CD4-positive, alpha-beta T cell treated with Interleukin-4 for 1 hour (primary cell): ENCODE measurements around the gene THEMIS.
"Not testable (repeated sequence)": the region's sequence is repeated elsewhere in the genome, so short reads cannot be mapped to it uniquely, and the experiment has no call there.

ENCODE experiments used
- DNase-seq, 2 donors: peaks; one replicate each; pipeline ENCODE4 v3.0.0-alpha.2; 2020 to 2022

Gene THEMIS

DNA sequence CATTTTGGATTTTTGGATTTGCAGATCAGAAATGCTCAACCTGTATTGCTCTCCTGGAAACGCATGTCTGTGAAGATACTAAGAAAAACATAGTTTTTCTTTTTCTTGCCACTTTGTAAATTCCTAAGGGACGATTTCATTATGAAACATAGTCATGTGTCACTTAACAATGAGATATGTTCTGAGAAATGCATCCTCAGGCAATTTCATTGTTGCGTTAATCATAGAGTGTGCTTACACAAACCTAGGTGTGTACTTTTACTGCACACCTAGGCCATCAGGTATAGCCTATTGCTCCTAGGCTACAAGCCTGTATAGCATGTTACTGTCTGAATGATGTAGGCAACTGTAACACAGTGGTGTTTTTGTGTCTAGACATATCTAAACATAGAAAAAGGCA, 13.4 kb upstream of the THEMIS start:
- DNase-seq: no peak

GRCh38 chr6:127912914-127913313, 12.1 kb upstream of the THEMIS start:
- DNase-seq: no peak

DNA sequence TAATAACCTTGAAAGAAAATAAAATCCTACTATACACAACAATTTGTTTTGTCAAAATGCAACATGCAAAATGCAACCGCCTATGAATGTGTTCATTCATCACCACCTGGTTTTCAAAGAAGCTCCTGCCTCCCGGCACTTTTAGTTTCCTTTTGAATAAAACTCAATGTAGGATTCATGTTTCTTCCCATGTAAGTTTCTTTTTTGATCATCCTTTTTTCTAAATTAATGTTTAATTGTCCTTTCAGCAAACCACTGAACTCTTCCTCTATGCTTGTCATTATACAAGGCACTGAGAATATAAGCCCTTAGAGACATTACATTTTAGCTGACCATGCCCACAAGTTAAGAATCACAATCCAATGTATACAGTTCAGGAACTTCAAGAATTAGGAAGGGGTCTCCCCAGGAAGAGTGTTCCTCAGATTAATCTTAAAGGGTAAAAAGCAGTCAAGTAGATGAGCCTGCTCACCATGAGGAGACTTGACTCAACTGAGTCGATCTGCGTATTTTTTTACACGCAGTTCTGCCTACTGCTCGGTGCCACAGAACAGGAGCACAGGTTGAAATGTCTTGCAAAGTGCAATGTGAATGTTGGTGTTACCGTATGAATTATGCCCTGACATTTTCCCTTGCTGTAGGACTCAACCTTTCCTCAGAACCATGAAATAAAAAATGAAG, 7.2 kb upstream of the THEMIS start:
- peak in 1 of 2 donors; percentile 53 for DNase-seq

DNA sequence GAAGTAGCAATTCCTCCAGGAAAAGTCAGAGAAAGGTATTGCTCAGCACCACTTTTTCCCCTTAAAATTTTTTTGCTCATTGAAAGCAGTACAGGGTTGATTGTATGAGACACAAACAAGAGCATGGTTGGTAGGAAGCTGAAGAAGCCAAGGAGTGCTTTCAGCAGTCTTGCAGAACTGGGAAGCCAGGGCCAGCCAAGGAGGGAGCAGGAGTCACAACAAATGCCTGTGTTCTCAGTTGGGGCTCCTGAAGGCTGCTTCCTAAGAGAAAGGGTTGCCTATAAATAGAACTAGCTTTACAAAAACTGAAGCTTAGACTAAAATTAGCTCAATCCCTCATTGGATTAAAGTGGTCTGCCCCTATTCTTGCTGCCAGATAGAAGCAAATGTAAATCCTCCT, 3.3 kb upstream of the THEMIS start:
- no peak for DNase-seq

GRCh38 chr6:127902933-127903332, 2.1 kb upstream of the THEMIS start:
- peak in 1 of 2 donors; percentile 67 for DNase-seq

- DNase-seq: peak in 1 of 2 donors; percentile 48
Observed at GRCh38 chr6:127897484-127897883, 3.4 kb downstream of the THEMIS start.

DNA sequence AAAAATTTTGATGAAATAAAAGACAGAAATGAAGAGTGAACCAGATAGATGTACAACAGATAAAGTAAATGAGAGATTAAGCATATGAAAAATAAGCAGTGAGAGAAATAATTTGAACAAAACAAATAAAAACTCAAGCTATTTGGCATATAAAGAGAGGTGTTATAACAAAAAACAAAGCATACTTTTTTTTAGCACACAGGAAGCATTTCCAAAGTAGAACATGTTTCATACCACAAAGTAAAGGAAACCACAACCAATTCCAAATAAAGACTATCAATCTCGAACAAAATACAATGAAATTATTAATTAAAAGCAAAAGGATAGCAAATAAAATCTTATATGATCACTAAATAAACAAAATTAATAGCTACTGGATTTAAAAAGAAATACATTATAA, 6.8 kb downstream of the THEMIS start:
- peak in 1 of 2 donors; percentile 60 for DNase-seq

GRCh38 chr6:127893541-127893940, 7.3 kb downstream of the THEMIS start:
- DNase-seq: peak in 1 of 2 donors; percentile 53

DNA sequence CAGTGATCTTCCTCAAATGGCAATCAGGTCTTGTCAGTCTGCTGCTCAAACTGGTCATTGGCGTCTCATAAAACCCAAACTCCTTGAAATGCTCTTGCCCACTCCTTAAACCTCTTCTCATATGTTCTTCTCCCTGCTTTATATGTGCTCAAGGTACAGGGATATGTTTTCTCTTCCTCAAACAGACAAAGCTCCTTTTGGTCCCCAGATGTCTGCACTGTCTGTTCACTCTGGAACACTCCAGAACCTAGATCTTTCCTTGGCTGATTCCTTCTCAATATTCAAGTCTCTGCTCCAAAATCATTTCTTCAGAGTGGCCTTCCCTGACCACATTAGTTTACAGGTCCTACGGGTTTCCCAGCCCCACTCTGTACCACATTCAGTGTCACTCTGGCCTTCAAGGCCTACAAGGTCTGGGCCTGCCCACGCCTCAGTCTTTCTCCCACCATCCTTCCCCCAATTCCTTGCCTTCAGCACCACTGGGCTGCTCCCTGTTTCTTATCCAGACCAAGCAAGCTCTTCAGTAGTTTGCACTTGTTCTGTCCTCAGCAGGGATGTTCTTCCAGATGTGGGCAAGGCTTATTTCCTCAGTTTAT, 9.0 kb downstream of the THEMIS start:
- DNase-seq: no peak

- no peak for DNase-seq
Observed at GRCh38 chr6:127886603-127887002, 14.3 kb downstream of the THEMIS start.

DNA sequence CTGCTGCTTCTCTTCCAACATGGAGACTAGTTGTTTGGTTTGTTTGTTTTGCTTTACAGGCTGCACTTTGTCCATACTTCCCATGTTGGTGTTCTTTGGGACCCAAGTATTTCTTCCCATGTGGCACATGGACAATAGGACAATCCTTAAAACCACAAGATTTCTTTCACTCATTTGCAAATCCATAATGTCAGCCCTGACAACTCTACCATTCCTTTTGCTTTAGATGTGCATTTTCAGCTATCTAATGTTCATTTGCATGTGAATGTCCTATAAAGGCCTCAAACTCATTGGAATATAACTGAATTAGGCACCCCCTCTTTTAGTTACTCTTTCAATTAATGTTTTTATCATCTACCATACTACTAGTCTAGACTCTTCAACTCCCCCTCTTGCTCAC, 16.7 kb downstream of the THEMIS start:
- no peak for DNase-seq

DNA sequence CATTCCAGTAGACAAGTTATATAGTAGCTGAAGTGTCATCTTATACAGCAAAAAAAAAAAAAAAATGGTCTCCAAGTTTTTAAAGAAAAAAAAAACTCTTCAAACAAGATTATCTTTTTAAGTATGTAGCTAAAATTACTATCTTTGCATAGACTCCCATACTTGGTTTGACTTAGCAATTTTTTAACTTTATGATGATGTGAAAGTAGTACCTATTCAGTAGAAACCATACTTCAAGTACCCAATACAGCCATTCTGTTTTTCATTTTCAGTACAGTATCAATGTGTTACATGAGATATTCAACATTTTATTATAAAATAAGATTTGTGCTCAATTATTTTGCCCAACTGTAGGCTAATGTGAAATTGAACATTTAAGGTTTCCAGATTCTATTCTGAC, 18.9 kb downstream of the THEMIS start:
- not testable (repeated sequence) for DNase-seq

DNA sequence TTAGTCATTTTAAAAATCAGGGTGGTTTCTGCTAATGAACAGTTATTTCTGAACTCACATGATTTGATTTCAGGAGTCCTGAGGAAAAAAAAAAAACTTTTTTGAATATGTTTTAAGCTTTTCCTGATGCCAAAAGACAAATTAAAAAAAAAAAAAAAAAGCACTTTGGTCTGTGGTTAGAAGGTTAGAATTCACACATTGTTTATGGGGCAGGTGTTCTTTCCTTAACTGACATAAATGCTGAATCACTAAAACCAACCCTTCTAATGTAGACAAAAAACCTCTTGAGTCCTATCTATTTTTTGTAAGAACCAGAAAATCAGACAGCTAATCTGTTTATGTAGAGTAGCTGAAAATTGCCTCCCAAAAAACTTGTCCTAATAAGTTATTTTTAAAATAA, 20.4 kb downstream of the THEMIS start:
- peak in 1 of 2 donors; percentile 54 for DNase-seq

- DNase-seq: no peak
Observed at GRCh38 chr6:127879685-127880084, 21.2 kb downstream of the THEMIS start.

GRCh38 chr6:127878115-127878514, 22.7 kb downstream of the THEMIS start:
- no peak for DNase-seq

GRCh38 chr6:127877231-127877630, 23.6 kb downstream of the THEMIS start:
- DNase-seq: no peak

DNA sequence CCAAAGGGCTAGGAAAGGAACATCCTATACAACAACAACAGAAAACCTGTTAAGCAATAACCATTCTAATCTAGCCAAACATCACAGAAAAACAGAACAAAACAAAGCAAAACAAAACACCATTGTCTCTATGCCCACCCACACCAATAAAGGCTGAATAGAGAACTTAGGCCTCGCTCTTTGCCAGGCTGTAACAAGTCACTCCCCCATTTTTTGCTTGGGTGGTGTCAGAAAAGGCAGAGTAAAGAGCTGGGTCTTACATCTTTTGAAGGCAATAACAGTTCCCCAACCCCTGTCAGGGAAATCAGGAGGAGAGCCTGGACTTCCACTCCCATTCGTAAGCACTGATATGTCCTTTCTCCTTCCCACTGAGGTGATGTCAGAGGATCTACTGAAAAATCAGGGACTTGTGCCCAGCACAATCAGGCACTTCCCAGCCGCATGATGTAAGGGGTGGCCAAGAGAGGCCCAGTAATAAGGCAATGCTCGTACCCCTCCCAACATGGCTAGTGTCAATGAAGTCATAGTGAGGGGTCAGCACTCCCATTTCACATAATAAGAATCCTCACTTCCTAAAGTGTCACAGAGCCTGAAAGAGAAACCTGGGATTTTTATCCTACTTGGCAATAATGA, 31.0 kb downstream of the THEMIS start:
- no peak for DNase-seq

DNA sequence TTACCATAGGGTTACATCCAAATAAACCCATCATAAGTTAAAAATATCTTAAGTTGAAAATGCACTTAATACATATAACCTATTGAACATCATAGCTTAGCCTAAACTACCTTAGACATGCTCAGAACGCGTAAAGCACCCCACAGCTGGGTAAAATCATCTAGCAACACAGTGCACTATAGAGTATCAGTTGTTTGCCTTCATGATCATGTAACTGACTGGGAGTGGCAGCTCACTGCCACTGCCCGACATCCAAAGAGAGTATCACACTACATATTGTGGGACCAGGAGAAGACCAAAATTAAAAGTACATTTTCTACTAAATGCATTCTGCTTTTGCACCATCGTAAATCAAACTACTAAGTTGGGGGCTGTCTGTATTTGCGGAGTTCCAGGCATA, 31.7 kb downstream of the THEMIS start:
- DNase-seq: no peak

DNA sequence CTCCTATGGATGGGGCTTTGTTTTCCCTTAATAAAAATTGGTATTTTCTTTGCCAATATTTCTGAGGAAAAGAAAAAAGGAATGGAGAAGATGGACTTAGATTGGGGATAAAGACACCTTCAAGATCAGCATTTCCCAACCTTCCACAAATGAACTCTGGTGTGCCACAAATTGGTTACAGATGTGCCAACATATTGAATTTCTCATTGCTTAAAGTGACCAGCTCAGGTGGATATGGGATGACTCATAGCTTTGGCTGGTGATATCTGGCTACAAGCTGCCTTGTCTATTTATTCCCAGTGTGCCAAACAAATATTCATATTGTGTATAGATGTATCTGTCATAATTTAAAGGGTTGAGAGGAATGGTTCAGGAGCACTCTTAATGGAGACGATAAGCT, 32.5 kb downstream of the THEMIS start:
- no peak for DNase-seq

GRCh38 chr6:127866766-127867165, 34.1 kb downstream of the THEMIS start:
- DNase-seq: no peak

DNA sequence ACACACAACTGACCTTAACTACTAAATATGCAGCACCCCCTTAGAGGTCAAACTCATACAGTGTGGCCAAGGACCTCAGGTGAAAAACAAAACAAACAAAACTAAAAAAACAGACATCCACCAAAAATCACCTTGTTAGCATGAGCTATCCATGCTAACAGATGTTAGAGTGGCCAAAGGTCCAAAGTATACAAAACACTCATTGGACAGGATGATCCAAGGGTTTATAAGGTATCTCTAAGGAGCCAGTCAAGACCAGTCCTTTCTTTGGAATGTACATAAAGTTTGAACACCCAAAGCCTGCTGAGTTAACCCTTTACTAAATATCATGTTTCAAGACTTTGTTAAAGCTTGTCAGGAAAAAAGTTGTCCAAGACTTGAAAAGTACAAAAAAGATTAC, 35.8 kb downstream of the THEMIS start:
- no peak for DNase-seq

- DNase-seq: no peak
Observed at GRCh38 chr6:127864701-127865100, 36.2 kb downstream of the THEMIS start.

DNA sequence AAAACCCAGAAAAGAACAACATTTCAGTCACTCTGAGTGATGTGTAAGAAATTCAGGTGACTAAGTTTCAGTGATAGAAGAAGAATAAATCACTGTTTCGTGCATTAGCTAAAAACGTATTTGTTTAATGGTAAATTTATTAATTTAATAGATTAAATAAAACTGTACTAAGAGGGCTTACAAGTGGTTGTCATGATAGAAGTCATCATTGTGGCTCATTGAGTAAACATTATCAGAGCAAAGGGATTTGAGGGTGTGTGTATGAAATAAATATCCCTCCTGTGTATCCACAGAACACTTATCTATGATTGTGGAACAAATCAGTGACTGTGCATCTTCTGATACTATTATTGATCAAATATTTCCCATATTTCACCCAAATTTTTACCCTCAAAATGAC, 40.1 kb downstream of the THEMIS start:
- no peak for DNase-seq

DNA sequence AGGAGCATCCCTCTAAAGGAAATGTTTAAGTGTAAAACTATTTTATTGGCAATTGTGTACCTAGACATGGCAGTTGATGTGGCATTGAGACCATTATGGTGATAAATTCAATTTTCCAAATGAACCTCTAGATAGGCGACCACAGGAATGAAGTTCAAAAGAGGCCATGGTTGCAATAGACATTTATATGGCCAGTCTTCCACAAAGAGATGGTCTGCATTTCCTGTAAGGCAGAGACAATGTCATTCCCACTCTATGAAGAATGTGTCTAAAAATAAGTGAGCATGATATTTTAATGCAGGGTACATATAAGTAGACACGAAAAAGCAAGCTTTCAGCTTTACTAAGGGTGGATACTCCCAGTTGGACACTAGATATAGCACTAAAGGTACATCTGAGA, 40.9 kb downstream of the THEMIS start:
- no peak for DNase-seq
